ENCODE data around the gene STAM.

STAM gene

GRCh38 chr10:17689137-17689536 is 45.2 kb downstream of the STAM start:
- Histone ChIP-seq H3K27ac (ENCODE audit: low read length) (no peak overlapping the region), H3K9me3 (ENCODE audit: insufficient read depth, low read length) (no peaks in the 10 kb centered on the region), H4K20me1 (ENCODE audit: insufficient read depth, low read length) (no peaks in the 10 kb centered on the region), H3K9ac (ENCODE audit: low read length) (no peak overlapping the region), H3K36me3 (replicated peaks; ENCODE audit: low read depth, low read length) (no peaks in the 10 kb centered on the region), H3K27me3 (ENCODE audit: low read depth, low read length) (no peaks in the 10 kb centered on the region), H3K4me2 (ENCODE audit: low read length) (no peak overlapping the region), H3K4me3 (ENCODE audit: low read length) (no peak overlapping the region), H3K4me1 (ENCODE audit: low read length) (peaks cover 21% of the 10 kb centered on the region), H2AFZ (ENCODE audit: low read depth, low read length) (no peak overlapping the region), H3K79me2 (ENCODE audit: low read length) (peaks cover 12% of the 10 kb centered on the region)
- TF ChIP-seq, protein P1, sequence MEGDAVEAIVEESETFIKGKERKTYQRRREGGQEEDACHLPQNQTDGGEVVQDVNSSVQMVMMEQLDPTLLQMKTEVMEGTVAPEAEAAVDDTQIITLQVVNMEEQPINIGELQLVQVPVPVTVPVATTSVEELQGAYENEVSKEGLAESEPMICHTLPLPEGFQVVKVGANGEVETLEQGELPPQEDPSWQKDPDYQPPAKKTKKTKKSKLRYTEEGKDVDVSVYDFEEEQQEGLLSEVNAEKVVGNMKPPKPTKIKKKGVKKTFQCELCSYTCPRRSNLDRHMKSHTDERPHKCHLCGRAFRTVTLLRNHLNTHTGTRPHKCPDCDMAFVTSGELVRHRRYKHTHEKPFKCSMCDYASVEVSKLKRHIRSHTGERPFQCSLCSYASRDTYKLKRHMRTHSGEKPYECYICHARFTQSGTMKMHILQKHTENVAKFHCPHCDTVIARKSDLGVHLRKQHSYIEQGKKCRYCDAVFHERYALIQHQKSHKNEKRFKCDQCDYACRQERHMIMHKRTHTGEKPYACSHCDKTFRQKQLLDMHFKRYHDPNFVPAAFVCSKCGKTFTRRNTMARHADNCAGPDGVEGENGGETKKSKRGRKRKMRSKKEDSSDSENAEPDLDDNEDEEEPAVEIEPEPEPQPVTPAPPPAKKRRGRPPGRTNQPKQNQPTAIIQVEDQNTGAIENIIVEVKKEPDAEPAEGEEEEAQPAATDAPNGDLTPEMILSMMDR (IDR thresholded peaks at IDR 0.05; ENCODE audit: low read depth, low read length), result no peak
- TF ChIP-seq EZH2phosphoT487 (IDR thresholded peaks at IDR 0.05; ENCODE audit: low read depth), result no peak

DNA sequence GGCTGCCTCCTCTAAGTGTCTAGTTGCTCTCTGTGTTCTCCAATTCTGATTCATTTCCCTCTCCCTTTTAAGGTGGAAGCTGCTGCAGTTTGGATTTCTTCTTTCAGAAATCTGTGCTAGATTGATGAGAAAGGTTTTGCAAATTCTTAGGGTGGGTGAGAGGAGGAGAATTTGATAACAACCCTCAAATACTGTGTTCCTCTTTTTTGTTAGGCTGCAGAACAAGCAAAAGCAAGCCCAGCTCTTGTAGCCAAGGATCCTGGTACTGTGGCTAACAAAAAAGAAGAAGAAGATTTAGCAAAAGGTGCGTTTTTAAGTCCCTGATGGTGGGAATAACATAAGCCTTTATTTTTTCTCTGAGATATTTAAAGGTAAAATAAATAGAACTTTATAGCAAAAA is 49.1 kb downstream of the STAM start:
- Histone ChIP-seq H3K4me2 (ENCODE audit: low read length) (no peak overlapping the region), H3K9me3 (ENCODE audit: insufficient read depth, low read length) (no peaks in the 10 kb centered on the region), H3K4me1 (ENCODE audit: low read length) (no peaks in the 10 kb centered on the region), H3K36me3 (replicated peaks; ENCODE audit: low read depth, low read length) (peaks cover 3% of the 10 kb centered on the region), H3K9ac (ENCODE audit: low read length) (no peak overlapping the region), H3K79me2 (ENCODE audit: low read length) (no peaks in the 10 kb centered on the region), H2AFZ (ENCODE audit: low read depth, low read length) (no peak overlapping the region), H3K27me3 (ENCODE audit: low read depth, low read length) (no peaks in the 10 kb centered on the region), H4K20me1 (ENCODE audit: insufficient read depth, low read length) (no peaks in the 10 kb centered on the region), H3K4me3 (ENCODE audit: low read length) (no peak overlapping the region), H3K27ac (ENCODE audit: low read length) (no peak overlapping the region)
- no peak for TF ChIP-seq EZH2phosphoT487 (IDR thresholded peaks at IDR 0.05; ENCODE audit: low read depth)
- TF ChIP-seq, protein P1 (IDR thresholded peaks at IDR 0.05; ENCODE audit: low read depth, low read length), result no peak

- Histone ChIP-seq H3K4me2 (ENCODE audit: low read length) (no peak overlapping the region), H3K27ac (ENCODE audit: low read length) (no peak overlapping the region), H3K36me3 (replicated peaks; ENCODE audit: low read depth, low read length) (peaks cover 6% of the 10 kb centered on the region), H3K27me3 (ENCODE audit: low read depth, low read length) (no peaks in the 10 kb centered on the region), H3K9ac (ENCODE audit: low read length) (no peak overlapping the region), H3K9me3 (ENCODE audit: insufficient read depth, low read length) (no peaks in the 10 kb centered on the region), H2AFZ (ENCODE audit: low read depth, low read length) (no peak overlapping the region), H3K4me1 (ENCODE audit: low read length) (no peaks in the 10 kb centered on the region), H4K20me1 (ENCODE audit: insufficient read depth, low read length) (no peaks in the 10 kb centered on the region), H3K4me3 (ENCODE audit: low read length) (no peak overlapping the region), H3K79me2 (ENCODE audit: low read length) (no peaks in the 10 kb centered on the region)
- TF ChIP-seq, protein P1 (IDR thresholded peaks at IDR 0.05; ENCODE audit: low read depth, low read length), result no peak
- TF ChIP-seq EZH2phosphoT487 (IDR thresholded peaks at IDR 0.05; ENCODE audit: low read depth), result no peak
Observed at GRCh38 chr10:17698696-17699095, 54.7 kb downstream of the STAM start.

- no peaks in the 10 kb centered on the region for H3K4me1 ChIP-seq (ENCODE audit: low read length)
- TF ChIP-seq, protein P1 (IDR thresholded peaks at IDR 0.05; ENCODE audit: low read depth, low read length), result no peak
- no peak for TF ChIP-seq EZH2phosphoT487 (IDR thresholded peaks at IDR 0.05; ENCODE audit: low read depth)
- H3K9ac ChIP-seq (ENCODE audit: low read length), result no peak overlapping the region
- H3K27me3 ChIP-seq (ENCODE audit: low read depth, low read length), result no peaks in the 10 kb centered on the region
- H2AFZ ChIP-seq (ENCODE audit: low read depth, low read length), result no peak overlapping the region
- no peak overlapping the region for H3K4me3 ChIP-seq (ENCODE audit: low read length)
- no peaks in the 10 kb centered on the region for H4K20me1 ChIP-seq (ENCODE audit: insufficient read depth, low read length)
- no peaks in the 10 kb centered on the region for H3K79me2 ChIP-seq (ENCODE audit: low read length)
- no peaks in the 10 kb centered on the region for H3K9me3 ChIP-seq (ENCODE audit: insufficient read depth, low read length)
- no peak overlapping the region for H3K4me2 ChIP-seq (ENCODE audit: low read length)
- no peak overlapping the region for H3K27ac ChIP-seq (ENCODE audit: low read length)
- H3K36me3 ChIP-seq (replicated peaks; ENCODE audit: low read depth, low read length), result peaks cover 6% of the 10 kb centered on the region
Observed at GRCh38 chr10:17701301-17701700, 57.4 kb downstream of the STAM start.

Data from OCI-LY3 (cell line).